GM21360 (cell line): Measurements from ENCODE around the gene MBP.
"Not testable (repeated sequence)": the region's sequence is repeated elsewhere in the genome, so short reads cannot be mapped to it uniquely, and the experiment has no call there.

Experiments
- ATAC-seq: cut with Tn5 transposase; IDR thresholded peaks from one replicate; pipeline ENCODE4 v1.9.1; 2021; ENCODE audit warnings: mild to moderate bottlenecking, moderate library complexity; ENCODE audit not compliant: unreplicated experiment

The MBP gene

GRCh38 chr18:76958692-76959341 lies 173.8 kb downstream of the MBP start:
- no peak for ATAC-seq

DNA sequence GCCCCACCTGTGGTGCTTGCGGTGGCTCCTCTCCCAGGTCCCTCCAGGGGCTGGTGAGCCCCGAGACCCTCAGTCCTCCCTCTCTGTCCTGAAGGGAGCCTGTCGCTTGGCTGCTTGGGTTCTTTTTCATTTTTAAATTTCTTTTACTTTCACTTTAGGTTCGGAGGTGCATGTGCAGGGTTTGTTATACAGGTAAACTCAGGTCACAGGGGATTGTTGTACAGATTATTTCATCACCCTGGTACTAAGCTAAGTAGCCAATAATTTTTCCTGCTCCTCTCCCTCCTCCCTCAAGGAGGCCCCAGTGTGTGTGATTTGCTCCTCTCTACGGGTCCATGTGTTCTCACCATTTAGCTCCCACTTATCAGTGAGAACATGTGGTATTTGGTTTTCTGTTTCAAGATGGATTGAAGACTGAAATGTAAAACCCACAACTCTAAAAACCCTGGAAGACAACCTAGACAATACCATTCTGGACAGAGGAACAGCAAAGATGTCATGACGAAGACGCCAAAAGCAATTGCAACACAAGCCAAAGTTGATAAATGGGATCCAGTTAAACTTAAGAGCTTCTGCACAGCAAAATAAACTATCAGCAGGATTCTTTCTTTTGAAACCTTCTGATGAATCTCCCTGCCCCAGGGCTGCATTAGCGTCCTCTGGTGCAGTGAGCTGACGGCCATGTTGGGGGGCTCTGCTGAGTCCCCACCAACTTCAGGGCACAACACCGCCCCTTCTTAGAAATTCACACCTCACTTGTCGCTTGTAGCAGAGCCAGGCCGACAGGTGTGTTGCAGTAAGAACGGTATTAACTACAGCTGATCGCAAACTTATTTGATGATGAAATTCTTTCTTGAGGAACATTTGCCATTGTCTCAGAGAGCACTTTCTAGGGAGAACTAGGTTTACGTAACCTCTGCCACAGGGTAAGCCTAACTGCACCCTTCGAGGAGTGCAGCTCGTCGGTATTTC lies 174.9 kb downstream of the MBP start:
- no peak for ATAC-seq

DNA sequence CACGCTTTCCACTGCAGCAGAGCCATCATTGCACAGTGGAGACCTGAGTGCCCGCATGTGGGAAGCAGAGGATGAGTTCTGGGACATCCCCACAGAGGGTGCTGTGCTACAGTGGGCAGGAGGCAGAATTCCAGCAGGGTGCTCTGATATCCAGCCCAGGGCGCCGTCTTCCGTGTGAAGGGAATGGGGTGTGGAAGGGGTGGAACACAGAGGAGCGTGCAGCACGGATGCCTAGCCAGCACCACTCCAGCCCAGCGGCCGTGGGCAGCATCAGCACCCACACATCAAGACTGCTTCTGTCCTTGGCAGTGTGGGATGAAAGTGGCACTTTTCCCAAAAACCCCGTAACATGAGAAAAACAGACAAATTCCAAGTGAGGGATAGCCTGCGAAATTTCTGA lies 175.9 kb downstream of the MBP start:
- no peak for ATAC-seq

- ATAC-seq = no peak
Observed at GRCh38 chr18:76955524-76956170, 176.9 kb downstream of the MBP start.

GRCh38 chr18:76953583-76954233 lies 178.9 kb downstream of the MBP start:
- ATAC-seq = no peak

DNA sequence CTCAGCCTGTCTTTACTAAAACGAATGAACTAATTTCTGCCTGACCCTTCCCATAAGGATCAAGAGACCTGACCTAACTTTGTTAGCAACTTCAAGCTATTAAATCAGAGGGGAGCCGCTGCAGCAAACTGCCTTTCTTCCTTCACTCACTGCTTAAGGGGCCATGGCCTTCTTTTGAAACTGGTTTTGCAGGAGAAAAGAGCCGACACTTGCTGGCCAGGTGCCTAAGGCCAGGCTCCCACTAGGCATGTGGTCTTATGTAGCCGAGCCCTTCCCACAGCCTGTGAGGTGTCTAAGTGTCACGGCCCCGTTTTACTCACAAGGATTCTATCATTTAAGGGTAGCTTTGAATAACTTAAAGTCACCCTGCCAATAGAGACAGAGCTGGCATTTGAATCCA lies 179.4 kb downstream of the MBP start:
- ATAC-seq = no peak

GRCh38 chr18:76952747-76953146 lies 179.8 kb downstream of the MBP start:
- no peak for ATAC-seq

GRCh38 chr18:76951456-76952247 lies 180.9 kb downstream of the MBP start:
- ATAC-seq = no peak

DNA sequence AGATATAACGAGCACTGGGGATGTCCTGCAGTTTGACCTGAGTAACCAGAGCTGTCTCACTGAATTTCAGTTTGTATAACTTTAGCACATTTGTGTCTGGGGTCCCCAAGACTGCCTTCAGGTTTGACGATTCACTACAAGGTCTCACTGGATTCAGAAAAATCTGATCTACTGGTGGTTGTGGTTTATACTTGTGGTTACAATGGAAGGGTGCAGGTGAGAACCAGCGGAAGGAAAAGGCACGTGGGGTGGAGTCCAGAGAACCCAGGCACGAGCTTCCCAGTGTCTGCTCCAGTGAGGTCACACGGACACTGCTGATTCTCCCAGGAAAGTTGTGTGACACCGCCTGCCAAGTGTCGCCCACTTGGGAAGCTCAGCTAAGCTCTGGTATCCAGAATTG lies 184.2 kb downstream of the MBP start:
- no peak for ATAC-seq

GRCh38 chr18:76944346-76944745 lies 188.2 kb downstream of the MBP start:
- not testable (repeated sequence) for ATAC-seq

DNA sequence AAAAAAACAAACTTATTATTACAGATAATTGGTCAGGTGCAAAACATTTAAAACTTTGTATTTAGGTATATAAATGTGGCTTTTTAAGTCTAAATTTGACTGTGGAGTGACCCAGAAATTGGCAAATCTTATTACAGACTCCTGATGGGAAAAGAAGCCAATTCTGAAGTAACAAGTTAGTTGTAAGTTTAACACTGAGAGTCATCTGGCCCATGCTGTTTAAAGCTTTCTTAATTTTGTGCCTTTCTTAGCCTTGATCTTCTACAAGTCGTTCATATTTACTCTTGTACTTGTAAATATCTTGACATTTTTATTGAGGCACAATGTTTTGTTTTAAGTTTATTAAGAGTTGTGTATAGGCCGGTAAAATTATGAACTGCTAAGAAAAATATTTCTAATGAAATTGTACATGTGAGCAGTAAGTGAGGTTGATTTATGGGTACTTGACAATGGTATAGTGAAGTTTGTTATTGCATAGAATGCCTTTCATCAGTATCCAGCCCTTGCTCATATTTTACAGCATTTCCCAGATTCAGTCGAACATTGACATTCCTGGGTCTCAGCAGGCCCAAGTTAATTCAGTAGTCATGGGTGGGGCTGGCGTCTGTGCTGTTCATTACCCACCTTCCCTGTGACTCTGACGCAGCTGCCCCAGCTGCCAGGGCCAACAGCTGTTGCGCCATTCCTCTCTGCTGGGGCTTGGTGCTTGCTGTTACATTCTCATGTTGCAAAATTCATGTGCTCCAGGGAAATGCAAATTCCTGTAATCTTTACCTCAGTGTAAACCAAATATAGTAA lies 188.8 kb downstream of the MBP start:
- no peak for ATAC-seq

DNA sequence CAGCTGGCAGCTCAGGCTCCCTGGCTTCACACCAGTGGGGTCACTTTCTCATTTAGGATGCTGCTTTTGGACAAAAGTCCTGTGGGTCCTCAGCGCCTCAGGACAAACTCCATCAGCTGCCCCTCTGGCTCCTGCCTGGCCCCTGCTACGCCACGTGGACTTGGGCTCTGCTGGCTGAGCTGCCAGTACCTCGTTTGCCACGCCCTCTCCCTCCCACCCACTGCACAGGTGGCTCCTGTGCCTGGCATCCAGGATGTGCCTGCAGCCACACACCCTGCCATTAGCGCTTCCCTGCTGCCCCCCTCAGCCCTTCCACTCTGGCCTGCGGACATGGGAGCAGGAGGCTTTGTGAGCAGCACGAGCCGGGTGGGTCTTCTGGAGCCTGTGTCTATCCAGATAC lies 191.3 kb downstream of the MBP start:
- no peak for ATAC-seq

DNA sequence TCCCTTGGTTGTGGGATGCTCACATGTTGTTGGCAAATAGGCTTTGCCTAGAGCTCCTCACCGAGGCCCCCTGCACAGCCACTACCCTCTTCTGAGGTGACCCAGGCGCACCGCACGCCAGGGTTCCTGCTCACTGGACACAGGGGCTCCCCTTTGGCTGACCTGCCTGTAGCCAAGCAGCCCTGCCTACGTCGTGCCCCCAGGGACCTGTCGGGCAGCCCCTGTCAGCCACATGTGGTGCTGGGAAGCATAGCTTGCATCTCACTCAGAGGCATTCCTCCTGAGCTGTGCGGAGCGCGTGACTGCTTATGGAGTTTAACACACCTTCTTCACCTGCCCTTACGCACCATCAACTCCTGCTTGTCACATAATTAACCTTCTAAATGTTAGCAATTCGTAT lies 194.0 kb downstream of the MBP start:
- ATAC-seq = no peak

GRCh38 chr18:76937597-76937996 lies 195.0 kb downstream of the MBP start:
- no peak for ATAC-seq

GRCh38 chr18:76936877-76937276 lies 195.7 kb downstream of the MBP start:
- no peak for ATAC-seq

DNA sequence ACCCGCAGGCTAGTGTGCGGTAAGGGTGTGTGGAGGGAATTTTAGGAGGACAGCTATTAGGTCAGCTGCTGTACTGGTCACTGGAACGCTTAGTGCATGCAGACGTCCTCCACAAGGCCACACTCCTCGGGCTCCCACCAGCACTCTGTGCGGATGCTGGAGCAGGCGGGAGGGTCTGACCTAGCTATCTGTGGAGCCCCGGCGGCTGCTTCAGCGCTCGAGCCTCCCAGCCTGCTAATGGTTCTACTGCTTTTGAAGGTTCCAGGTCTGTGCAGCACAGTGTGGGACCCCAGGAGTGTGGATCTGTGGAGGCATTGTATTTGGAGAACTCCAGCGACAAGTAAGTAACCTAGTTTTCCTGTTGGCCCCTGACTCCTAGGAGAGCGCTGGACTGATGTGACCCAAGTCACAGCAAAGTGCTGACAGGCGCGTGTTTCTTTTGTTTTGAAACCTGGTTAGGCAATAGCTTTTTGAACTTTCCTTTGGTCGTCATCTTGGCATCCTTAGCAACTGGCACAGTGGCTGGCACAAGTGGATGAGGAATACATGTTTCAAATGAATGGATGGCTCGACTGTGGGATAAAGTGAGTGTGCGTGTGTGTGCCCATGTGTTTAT lies 196.8 kb downstream of the MBP start:
- no peak for ATAC-seq

- ATAC-seq = no peak
Observed at GRCh38 chr18:76932026-76932819, 200.4 kb downstream of the MBP start.

DNA sequence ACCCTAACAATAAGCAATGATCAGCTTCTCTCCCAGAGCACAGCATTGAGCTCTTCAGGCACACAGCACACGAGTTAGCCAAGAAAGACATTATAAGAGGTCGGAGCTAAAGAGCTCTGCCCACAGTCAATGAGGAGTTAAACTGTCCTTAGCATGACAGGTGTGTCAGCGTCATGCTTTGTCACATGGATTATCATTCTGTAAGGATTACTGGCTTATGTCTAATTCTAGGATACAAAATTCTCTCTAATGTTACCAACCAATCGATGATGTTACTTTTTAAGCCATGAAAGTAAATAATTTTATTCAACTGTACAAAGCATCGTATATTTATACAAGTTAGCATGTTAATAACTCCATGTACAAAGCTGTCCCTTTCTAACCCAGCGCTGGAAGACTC lies 201.4 kb downstream of the MBP start:
- no peak for ATAC-seq
